DMS79 treated with DMSO at 0.1 percent for 48 hours (cell line): ENCODE measurements around the gene YY1.
A peak's percentile ranks its signal among the peaks of the same experiment; 100 is the strongest.
"Not testable (repeated sequence)": the region's sequence is repeated elsewhere in the genome, so short reads cannot be mapped to it uniquely, and the experiment has no call there.

Experiments used
- DNase-seq: peaks from one replicate; lab custom pipeline; 2025; lab: John Stamatoyannopoulos, UW

Gene YY1

GRCh38 chr14:100283984-100284881, 45.3 kb downstream of the YY1 start:
- no peak for DNase-seq

GRCh38 chr14:100285021-100285912, 46.3 kb downstream of the YY1 start:
- peak; percentile 54 for DNase-seq

GRCh38 chr14:100285913-100286400, 47.0 kb downstream of the YY1 start:
- no peak for DNase-seq

GRCh38 chr14:100286484-100287191, 47.7 kb downstream of the YY1 start:
- no peak for DNase-seq

GRCh38 chr14:100287202-100287997, 48.5 kb downstream of the YY1 start:
- DNase-seq = no peak

GRCh38 chr14:100287998-100288295, 49.0 kb downstream of the YY1 start:
- not testable (repeated sequence) for DNase-seq

- DNase-seq = no peak
Observed at GRCh38 chr14:100288382-100289185, 49.6 kb downstream of the YY1 start.

GRCh38 chr14:100289916-100290606, 51.1 kb downstream of the YY1 start:
- DNase-seq = no peak

GRCh38 chr14:100290607-100291304, 51.8 kb downstream of the YY1 start:
- no peak for DNase-seq

- DNase-seq = no peak
Observed at GRCh38 chr14:100291305-100292075, 52.5 kb downstream of the YY1 start.

- DNase-seq = no peak
Observed at GRCh38 chr14:100292301-100292775, 53.4 kb downstream of the YY1 start.

- DNase-seq = no peak
Observed at GRCh38 chr14:100292776-100293461, 54.0 kb downstream of the YY1 start.

GRCh38 chr14:100293497-100294212, 54.7 kb downstream of the YY1 start:
- DNase-seq = no peak

- DNase-seq = peak; percentile 88
Observed at GRCh38 chr14:100294213-100294962, 55.4 kb downstream of the YY1 start.

- DNase-seq = no peak
Observed at GRCh38 chr14:100294963-100295330, 56.0 kb downstream of the YY1 start.

- no peak for DNase-seq
Observed at GRCh38 chr14:100295376-100296105, 56.6 kb downstream of the YY1 start.
